ENCODE measurements around the gene IL1RAPL2.

The IL1RAPL2 gene

GRCh38 chrX:104842646-104843045 is 276.6 kb downstream of the IL1RAPL2 start:
- Histone ChIP-seq H3K4me1 (ENCODE audit: low read length) (no peaks in the 10 kb centered on the region), H3K36me3 (replicated peaks; ENCODE audit: low read depth, low read length) (no peaks in the 10 kb centered on the region), H2AFZ (ENCODE audit: low read depth, low read length) (no peak overlapping the region), H3K9ac (ENCODE audit: low read length) (no peak overlapping the region), H3K79me2 (ENCODE audit: low read length) (no peaks in the 10 kb centered on the region), H3K4me3 (ENCODE audit: low read length) (no peak overlapping the region), H3K4me2 (ENCODE audit: low read length) (no peak overlapping the region), H3K27me3 (ENCODE audit: low read depth, low read length) (no peaks in the 10 kb centered on the region), H3K27ac (ENCODE audit: low read length) (no peak overlapping the region), H4K20me1 (ENCODE audit: insufficient read depth, low read length) (no peaks in the 10 kb centered on the region), H3K9me3 (ENCODE audit: insufficient read depth, low read length) (no peaks in the 10 kb centered on the region)
- TF ChIP-seq, protein P1, sequence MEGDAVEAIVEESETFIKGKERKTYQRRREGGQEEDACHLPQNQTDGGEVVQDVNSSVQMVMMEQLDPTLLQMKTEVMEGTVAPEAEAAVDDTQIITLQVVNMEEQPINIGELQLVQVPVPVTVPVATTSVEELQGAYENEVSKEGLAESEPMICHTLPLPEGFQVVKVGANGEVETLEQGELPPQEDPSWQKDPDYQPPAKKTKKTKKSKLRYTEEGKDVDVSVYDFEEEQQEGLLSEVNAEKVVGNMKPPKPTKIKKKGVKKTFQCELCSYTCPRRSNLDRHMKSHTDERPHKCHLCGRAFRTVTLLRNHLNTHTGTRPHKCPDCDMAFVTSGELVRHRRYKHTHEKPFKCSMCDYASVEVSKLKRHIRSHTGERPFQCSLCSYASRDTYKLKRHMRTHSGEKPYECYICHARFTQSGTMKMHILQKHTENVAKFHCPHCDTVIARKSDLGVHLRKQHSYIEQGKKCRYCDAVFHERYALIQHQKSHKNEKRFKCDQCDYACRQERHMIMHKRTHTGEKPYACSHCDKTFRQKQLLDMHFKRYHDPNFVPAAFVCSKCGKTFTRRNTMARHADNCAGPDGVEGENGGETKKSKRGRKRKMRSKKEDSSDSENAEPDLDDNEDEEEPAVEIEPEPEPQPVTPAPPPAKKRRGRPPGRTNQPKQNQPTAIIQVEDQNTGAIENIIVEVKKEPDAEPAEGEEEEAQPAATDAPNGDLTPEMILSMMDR (IDR thresholded peaks at IDR 0.05; ENCODE audit: low read depth, low read length), result no peak
- no peak for TF ChIP-seq EZH2phosphoT487 (IDR thresholded peaks at IDR 0.05; ENCODE audit: low read depth)

DNA sequence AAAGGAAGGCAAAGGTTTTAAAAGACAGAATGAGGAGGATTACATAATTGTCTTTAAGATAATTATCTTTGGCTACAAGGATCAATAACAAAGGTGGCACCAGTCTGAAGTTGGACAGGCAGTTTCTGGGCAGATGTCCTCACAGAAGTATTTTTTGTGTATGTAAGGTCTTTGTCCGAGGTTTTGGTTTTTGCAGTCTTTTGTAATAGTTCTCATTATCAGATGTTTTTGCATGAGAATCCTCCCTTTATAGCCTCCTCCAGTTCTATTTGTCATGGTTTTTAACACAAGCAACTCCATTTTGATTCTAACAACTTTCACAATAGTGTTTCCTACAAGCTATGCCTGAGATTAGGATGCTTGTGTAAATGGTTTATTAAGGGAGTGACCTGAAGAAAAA is 286.2 kb downstream of the IL1RAPL2 start:
- H3K27me3 ChIP-seq (ENCODE audit: low read depth, low read length), result no peaks in the 10 kb centered on the region
- no peak overlapping the region for H3K4me3 ChIP-seq (ENCODE audit: low read length)
- no peak overlapping the region for H3K4me2 ChIP-seq (ENCODE audit: low read length)
- no peak overlapping the region for H3K9ac ChIP-seq (ENCODE audit: low read length)
- no peak for TF ChIP-seq EZH2phosphoT487 (IDR thresholded peaks at IDR 0.05; ENCODE audit: low read depth)
- TF ChIP-seq, protein P1 (IDR thresholded peaks at IDR 0.05; ENCODE audit: low read depth, low read length), result no peak
- no peaks in the 10 kb centered on the region for H4K20me1 ChIP-seq (ENCODE audit: insufficient read depth, low read length)
- no peaks in the 10 kb centered on the region for H3K79me2 ChIP-seq (ENCODE audit: low read length)
- no peak overlapping the region for H3K27ac ChIP-seq (ENCODE audit: low read length)
- H3K9me3 ChIP-seq (ENCODE audit: insufficient read depth, low read length), result no peaks in the 10 kb centered on the region
- H3K36me3 ChIP-seq (replicated peaks; ENCODE audit: low read depth, low read length), result no peaks in the 10 kb centered on the region
- no peaks in the 10 kb centered on the region for H3K4me1 ChIP-seq (ENCODE audit: low read length)
- no peak overlapping the region for H2AFZ ChIP-seq (ENCODE audit: low read depth, low read length)

DNA sequence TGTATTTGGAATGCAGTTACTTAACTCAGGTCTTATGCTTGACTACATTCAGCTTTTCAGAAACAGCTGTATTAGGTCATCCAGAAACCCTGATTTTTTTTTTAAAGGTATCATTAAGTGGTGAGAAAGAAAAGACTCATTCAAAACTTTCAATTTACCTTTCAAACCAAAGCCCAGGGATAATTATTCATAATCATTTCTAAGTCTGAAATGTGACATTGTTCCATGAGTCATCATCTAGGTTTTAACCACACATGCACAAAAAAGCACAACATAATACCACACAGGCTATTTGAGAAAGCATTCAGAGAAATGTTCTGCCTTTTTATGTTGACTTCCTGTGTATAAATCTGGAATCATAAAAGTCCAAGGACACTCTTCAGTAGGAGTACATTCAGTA is 288.2 kb downstream of the IL1RAPL2 start:
- no peaks in the 10 kb centered on the region for H4K20me1 ChIP-seq (ENCODE audit: insufficient read depth, low read length)
- no peak overlapping the region for H3K4me2 ChIP-seq (ENCODE audit: low read length)
- H3K27ac ChIP-seq (ENCODE audit: low read length), result no peak overlapping the region
- H3K9ac ChIP-seq (ENCODE audit: low read length), result no peak overlapping the region
- no peaks in the 10 kb centered on the region for H3K27me3 ChIP-seq (ENCODE audit: low read depth, low read length)
- TF ChIP-seq EZH2phosphoT487 (IDR thresholded peaks at IDR 0.05; ENCODE audit: low read depth), result no peak
- TF ChIP-seq, protein P1 (IDR thresholded peaks at IDR 0.05; ENCODE audit: low read depth, low read length), result no peak
- H3K9me3 ChIP-seq (ENCODE audit: insufficient read depth, low read length), result no peaks in the 10 kb centered on the region
- no peak overlapping the region for H3K4me3 ChIP-seq (ENCODE audit: low read length)
- no peaks in the 10 kb centered on the region for H3K36me3 ChIP-seq (replicated peaks; ENCODE audit: low read depth, low read length)
- no peaks in the 10 kb centered on the region for H3K4me1 ChIP-seq (ENCODE audit: low read length)
- H2AFZ ChIP-seq (ENCODE audit: low read depth, low read length), result no peak overlapping the region
- no peaks in the 10 kb centered on the region for H3K79me2 ChIP-seq (ENCODE audit: low read length)

GRCh38 chrX:104854790-104855340 is 288.9 kb downstream of the IL1RAPL2 start:
- H3K27ac ChIP-seq (ENCODE audit: low read length), result no peak overlapping the region
- no peaks in the 10 kb centered on the region for H3K9me3 ChIP-seq (ENCODE audit: insufficient read depth, low read length)
- TF ChIP-seq, protein P1 (IDR thresholded peaks at IDR 0.05; ENCODE audit: low read depth, low read length), result no peak
- no peak for TF ChIP-seq EZH2phosphoT487 (IDR thresholded peaks at IDR 0.05; ENCODE audit: low read depth)
- no peak overlapping the region for H2AFZ ChIP-seq (ENCODE audit: low read depth, low read length)
- H3K36me3 ChIP-seq (replicated peaks; ENCODE audit: low read depth, low read length), result no peaks in the 10 kb centered on the region
- no peaks in the 10 kb centered on the region for H3K79me2 ChIP-seq (ENCODE audit: low read length)
- no peaks in the 10 kb centered on the region for H3K27me3 ChIP-seq (ENCODE audit: low read depth, low read length)
- no peak overlapping the region for H3K9ac ChIP-seq (ENCODE audit: low read length)
- no peak overlapping the region for H3K4me2 ChIP-seq (ENCODE audit: low read length)
- no peaks in the 10 kb centered on the region for H4K20me1 ChIP-seq (ENCODE audit: insufficient read depth, low read length)
- no peak overlapping the region for H3K4me3 ChIP-seq (ENCODE audit: low read length)
- H3K4me1 ChIP-seq (ENCODE audit: low read length), result no peaks in the 10 kb centered on the region

Measured in OCI-LY3 (cell line).